Measurements from ENCODE around the gene GRIP2.

Gene GRIP2

DNA sequence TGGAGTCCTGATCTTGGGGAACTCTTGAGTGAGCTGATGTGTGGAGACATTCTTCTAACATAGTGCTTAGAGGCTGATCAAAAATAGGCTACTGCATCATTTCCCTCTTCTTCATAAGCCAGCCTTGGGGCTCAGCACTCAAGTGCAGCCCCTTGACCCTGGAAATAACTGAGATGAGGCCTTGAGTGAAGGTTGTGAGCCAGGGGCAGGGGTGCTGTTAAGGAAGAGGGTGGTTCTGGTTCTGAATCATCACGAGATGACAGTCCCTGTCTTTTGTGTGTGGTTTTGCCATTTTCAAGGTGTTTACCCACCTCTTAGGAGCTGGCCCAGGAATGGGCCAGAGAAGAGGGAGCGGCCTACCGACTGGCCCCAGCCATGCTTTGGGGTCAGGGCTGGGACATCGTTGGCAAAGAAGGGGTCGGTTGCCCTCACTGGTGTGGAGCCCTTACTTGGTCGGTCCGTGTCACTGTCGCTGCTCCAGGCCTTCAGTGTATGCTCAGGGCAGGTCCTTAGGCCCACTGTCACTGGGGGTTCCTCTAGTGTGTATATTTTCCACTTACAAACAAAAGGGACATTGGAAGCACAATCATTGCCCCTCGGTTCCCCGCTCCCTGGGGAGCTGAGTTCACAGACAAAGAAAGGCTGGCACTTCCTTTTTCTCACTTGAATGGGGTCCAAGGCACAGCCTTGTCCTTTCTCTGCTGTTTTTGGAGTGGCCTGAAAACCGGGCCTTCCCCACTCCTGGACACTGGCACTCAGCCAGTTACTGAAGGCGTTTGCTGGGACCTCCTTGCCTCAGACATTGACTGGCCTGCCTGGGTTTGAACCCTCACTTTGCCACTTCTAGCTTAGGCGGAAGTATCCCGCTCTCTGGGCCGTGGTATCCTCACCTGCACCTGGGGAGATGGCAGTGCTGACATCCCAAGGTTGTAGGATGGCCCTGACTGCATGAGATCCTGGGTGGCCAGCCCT, 91.1 kb downstream of the GRIP2 start:
- Histone ChIP-seq H3K4me3 (ENCODE audit: insufficient read depth, low read depth, low read length, poor library complexity, severe bottlenecking) (no peak overlapping the region), H3K36me3 (ENCODE audit: control insufficient read depth, insufficient read depth, low read length) (peaks cover 72% of the 10 kb centered on the region), H3K27me3 (replicated peaks; ENCODE audit: control insufficient read depth, insufficient read depth, low read length, poor library complexity, severe bottlenecking) (no peaks in the 10 kb centered on the region), H3K9me3 (ENCODE audit: control insufficient read depth, low read length) (no peaks in the 10 kb centered on the region), H3K27ac (ENCODE audit: insufficient read depth, low read length, poor library complexity, severe bottlenecking) (no peak overlapping the region), H3K4me1 (ENCODE audit: control insufficient read depth, insufficient read depth, low read length, poor library complexity, severe bottlenecking) (no peaks in the 10 kb centered on the region)
- no peak for DNase-seq

DNA sequence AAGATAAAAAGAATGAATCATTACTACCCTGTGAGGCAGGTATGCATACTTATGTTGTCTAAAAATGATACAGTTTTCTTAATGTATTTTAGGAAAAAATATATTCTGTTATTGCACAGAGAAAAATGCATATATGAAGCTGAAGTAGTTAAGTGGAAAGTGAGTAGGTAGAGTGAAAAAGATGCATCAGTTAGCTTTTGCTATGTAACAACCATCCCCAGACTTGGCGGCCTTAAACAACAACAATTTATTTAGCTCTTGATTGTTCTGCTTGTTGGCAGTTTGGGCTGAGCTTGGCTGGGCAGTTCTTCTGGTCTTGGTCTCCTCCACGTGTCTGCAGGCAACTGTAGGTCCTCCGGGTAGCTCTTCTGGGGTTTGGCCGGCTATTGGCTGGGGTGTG, 92.1 kb downstream of the GRIP2 start:
- Histone ChIP-seq H3K27me3 (replicated peaks; ENCODE audit: control insufficient read depth, insufficient read depth, low read length, poor library complexity, severe bottlenecking) (no peaks in the 10 kb centered on the region), H3K4me1 (ENCODE audit: control insufficient read depth, insufficient read depth, low read length, poor library complexity, severe bottlenecking) (no peaks in the 10 kb centered on the region), H3K27ac (ENCODE audit: insufficient read depth, low read length, poor library complexity, severe bottlenecking) (no peak overlapping the region), H3K9me3 (ENCODE audit: control insufficient read depth, low read length) (no peaks in the 10 kb centered on the region), H3K4me3 (ENCODE audit: insufficient read depth, low read depth, low read length, poor library complexity, severe bottlenecking) (no peak overlapping the region), H3K36me3 (ENCODE audit: control insufficient read depth, insufficient read depth, low read length) (peaks cover 77% of the 10 kb centered on the region)
- DNase-seq = no peak

DNA sequence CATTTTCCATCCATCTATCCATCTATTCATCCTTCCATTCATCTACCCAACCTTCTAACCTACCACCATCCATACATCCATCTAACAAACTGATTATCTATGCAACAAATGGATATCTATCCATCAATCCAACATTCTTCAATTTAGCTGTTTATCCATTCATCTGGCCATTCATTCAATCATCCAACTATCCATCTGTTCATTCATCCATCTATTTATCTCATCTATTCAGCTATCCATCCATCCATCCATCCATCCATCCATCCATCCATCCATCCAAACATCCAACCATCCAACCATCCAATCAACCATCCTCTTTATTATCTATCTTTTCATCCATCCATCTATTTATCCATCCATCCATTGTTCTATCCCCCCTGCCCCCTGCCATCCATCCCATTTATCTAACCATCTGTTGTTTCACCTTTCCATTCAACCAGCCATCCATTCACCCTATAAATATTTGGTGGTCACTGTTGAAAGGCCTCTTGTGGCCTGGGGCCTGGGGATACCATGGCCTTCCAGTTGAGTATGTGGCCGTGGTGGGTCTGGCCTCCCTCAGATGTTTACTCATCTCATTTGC, 93.1 kb downstream of the GRIP2 start:
- no peaks in the 10 kb centered on the region for H3K9me3 ChIP-seq (ENCODE audit: control insufficient read depth, low read length)
- H3K4me1 ChIP-seq (ENCODE audit: control insufficient read depth, insufficient read depth, low read length, poor library complexity, severe bottlenecking) = no peaks in the 10 kb centered on the region
- H3K4me3 ChIP-seq (ENCODE audit: insufficient read depth, low read depth, low read length, poor library complexity, severe bottlenecking) = no peak overlapping the region
- peaks cover 67% of the 10 kb centered on the region for H3K36me3 ChIP-seq (ENCODE audit: control insufficient read depth, insufficient read depth, low read length)
- no peak overlapping the region for H3K27ac ChIP-seq (ENCODE audit: insufficient read depth, low read length, poor library complexity, severe bottlenecking)
- no peaks in the 10 kb centered on the region for H3K27me3 ChIP-seq (replicated peaks; ENCODE audit: control insufficient read depth, insufficient read depth, low read length, poor library complexity, severe bottlenecking)
- DNase-seq = no peak

DNA sequence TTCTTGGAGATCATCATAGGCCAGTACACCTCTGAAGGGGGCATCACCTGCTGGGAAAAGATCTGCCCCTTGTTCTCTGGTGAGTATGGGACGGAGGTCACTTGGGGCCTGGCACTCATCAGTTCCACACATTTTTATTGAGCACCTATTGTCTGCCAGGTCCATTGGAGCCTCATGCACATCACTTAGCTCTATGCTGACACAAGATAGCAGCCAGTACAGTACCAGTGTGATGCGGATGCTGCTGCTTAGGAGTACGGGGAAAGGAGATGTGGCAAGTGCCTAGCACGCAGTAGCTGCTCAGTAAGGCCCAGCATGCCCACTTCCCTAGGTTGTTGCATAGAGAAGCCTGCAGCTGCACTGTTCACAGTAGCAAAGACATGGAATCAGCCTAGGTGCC, 94.4 kb downstream of the GRIP2 start:
- no peaks in the 10 kb centered on the region for H3K9me3 ChIP-seq (ENCODE audit: control insufficient read depth, low read length)
- no peak overlapping the region for H3K27ac ChIP-seq (ENCODE audit: insufficient read depth, low read length, poor library complexity, severe bottlenecking)
- no peaks in the 10 kb centered on the region for H3K4me1 ChIP-seq (ENCODE audit: control insufficient read depth, insufficient read depth, low read length, poor library complexity, severe bottlenecking)
- no peak for DNase-seq
- H3K27me3 ChIP-seq (replicated peaks; ENCODE audit: control insufficient read depth, insufficient read depth, low read length, poor library complexity, severe bottlenecking) = no peaks in the 10 kb centered on the region
- peaks cover 55% of the 10 kb centered on the region for H3K36me3 ChIP-seq (ENCODE audit: control insufficient read depth, insufficient read depth, low read length)
- H3K4me3 ChIP-seq (ENCODE audit: insufficient read depth, low read depth, low read length, poor library complexity, severe bottlenecking) = no peak overlapping the region

DNA sequence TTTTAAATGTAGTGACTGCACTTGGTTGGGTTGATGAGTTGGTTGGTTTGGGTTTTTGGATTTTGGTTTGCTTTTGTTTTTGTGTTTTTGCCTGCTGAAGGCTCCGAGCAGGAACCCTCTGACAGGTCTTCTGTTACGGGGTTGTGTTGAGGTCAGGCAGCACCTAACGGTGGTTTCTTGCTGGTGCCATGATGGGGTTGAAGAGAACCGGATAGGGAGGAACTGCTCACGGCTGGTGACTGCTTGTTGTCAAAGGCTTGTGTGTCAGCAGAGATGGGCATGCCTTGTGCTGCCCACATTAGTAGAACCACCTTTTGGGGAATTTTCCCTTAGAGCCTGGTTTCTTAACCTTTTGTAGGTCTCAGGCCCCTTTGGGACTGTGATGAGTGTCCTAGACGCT, 95.8 kb downstream of the GRIP2 start:
- Histone ChIP-seq H3K27me3 (replicated peaks; ENCODE audit: control insufficient read depth, insufficient read depth, low read length, poor library complexity, severe bottlenecking) (no peaks in the 10 kb centered on the region), H3K4me3 (ENCODE audit: insufficient read depth, low read depth, low read length, poor library complexity, severe bottlenecking) (no peak overlapping the region), H3K4me1 (ENCODE audit: control insufficient read depth, insufficient read depth, low read length, poor library complexity, severe bottlenecking) (no peaks in the 10 kb centered on the region), H3K27ac (ENCODE audit: insufficient read depth, low read length, poor library complexity, severe bottlenecking) (no peak overlapping the region), H3K36me3 (ENCODE audit: control insufficient read depth, insufficient read depth, low read length) (peaks cover 46% of the 10 kb centered on the region), H3K9me3 (ENCODE audit: control insufficient read depth, low read length) (no peaks in the 10 kb centered on the region)
- DNase-seq = no peak

DNA sequence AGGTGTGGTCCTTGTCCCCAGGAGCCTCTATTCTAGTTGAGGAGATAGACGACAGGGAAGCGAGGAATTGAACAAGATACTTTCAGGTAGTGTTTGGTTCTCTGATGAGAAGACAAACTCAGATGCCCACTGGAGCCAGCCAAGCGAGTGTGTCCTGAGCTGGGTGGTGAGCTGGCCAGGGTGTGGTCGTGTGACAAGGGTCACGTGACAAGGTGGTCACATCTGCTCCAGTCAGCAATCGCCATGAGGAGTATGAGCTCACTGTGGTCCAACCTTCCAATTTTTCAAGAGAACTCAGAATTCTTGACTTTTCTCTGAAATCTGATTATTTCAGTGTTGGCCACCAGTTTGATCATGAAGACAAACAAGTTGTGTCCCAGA, 98.2 kb downstream of the GRIP2 start:
- Histone ChIP-seq H3K4me1 (ENCODE audit: control insufficient read depth, insufficient read depth, low read length, poor library complexity, severe bottlenecking) (no peaks in the 10 kb centered on the region), H3K9me3 (ENCODE audit: control insufficient read depth, low read length) (no peaks in the 10 kb centered on the region), H3K27ac (ENCODE audit: insufficient read depth, low read length, poor library complexity, severe bottlenecking) (no peak overlapping the region), H3K4me3 (ENCODE audit: insufficient read depth, low read depth, low read length, poor library complexity, severe bottlenecking) (no peak overlapping the region), H3K27me3 (replicated peaks; ENCODE audit: control insufficient read depth, insufficient read depth, low read length, poor library complexity, severe bottlenecking) (no peaks in the 10 kb centered on the region), H3K36me3 (ENCODE audit: control insufficient read depth, insufficient read depth, low read length) (peaks cover 30% of the 10 kb centered on the region)
- DNase-seq = no peak

DNA sequence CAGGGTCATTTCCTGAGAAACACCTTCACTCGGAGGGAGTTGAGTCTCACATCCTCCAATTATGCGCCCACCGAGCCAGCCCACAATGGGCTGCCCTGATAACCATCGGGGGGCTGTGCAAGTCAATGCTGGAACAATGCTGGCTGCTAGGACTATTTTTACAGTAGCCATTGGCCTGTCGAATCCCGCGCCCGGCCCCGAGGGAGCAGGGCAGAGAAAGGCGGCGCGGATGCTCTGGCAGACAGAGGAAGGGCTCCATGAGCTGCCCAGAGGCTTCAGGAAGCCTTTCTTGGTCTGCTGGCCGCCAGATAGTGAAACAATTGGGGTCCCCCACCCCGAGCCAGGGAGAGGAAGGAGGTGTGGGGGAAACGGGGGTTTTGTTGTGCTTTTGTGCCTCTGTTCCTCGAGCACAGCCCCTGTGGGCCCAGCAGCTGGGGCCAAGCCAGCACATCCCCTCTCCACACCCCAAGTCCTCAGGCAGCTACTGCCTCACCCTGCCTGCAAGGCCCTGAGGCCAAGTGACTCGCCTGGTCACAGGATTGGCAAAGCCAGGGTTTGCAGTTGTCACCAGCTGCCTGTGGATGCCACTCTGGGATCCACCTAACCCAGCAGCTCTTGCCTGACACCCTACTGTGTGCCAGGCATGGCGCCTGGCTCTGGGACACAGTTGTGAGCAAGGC, 98.8 kb downstream of the GRIP2 start:
- no peak for DNase-seq
- Histone ChIP-seq H3K36me3 (ENCODE audit: control insufficient read depth, insufficient read depth, low read length) (peaks cover 25% of the 10 kb centered on the region), H3K4me3 (ENCODE audit: insufficient read depth, low read depth, low read length, poor library complexity, severe bottlenecking) (no peak overlapping the region), H3K4me1 (ENCODE audit: control insufficient read depth, insufficient read depth, low read length, poor library complexity, severe bottlenecking) (no peaks in the 10 kb centered on the region), H3K9me3 (ENCODE audit: control insufficient read depth, low read length) (no peaks in the 10 kb centered on the region), H3K27me3 (replicated peaks; ENCODE audit: control insufficient read depth, insufficient read depth, low read length, poor library complexity, severe bottlenecking) (no peaks in the 10 kb centered on the region), H3K27ac (ENCODE audit: insufficient read depth, low read length, poor library complexity, severe bottlenecking) (no peak overlapping the region)

DNA sequence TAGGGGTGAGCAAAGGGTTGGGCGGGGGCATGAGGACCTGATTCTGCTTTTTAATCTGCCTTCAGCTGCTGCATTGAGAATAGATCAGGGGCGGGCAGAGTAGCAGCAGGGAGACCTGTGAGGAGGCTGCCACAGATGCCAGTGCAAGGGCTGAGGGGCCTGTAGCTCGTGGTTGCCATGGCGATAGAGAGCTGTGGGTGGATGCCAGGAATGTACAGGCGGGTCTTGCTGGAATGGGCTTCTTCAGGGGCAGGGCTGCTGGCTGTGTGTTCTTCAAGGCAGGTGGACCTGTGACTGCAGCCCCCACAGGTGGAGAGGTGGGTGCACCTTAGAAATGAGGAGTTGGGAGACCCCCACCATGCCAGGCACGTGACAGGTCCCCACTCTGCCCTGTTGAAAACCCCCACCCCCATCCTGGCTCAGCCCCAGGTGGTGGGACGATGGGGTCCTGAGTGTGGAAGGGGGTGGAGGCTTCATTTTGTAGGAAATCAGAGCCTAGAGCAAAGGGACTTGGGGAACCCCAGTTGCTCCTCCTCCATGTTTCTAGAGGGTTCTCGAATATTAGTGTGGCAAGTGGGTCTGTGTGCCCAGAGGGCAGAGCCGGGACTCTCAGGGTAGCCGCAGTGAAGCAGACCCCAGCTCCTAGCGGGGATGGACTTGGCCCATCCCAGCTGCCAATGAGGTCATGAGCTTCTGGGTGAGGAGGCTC, 99.5 kb downstream of the GRIP2 start:
- Histone ChIP-seq H3K27ac (ENCODE audit: insufficient read depth, low read length, poor library complexity, severe bottlenecking) (no peak overlapping the region), H3K4me3 (ENCODE audit: insufficient read depth, low read depth, low read length, poor library complexity, severe bottlenecking) (no peak overlapping the region), H3K4me1 (ENCODE audit: control insufficient read depth, insufficient read depth, low read length, poor library complexity, severe bottlenecking) (no peaks in the 10 kb centered on the region), H3K9me3 (ENCODE audit: control insufficient read depth, low read length) (no peaks in the 10 kb centered on the region), H3K36me3 (ENCODE audit: control insufficient read depth, insufficient read depth, low read length) (peaks cover 18% of the 10 kb centered on the region), H3K27me3 (replicated peaks; ENCODE audit: control insufficient read depth, insufficient read depth, low read length, poor library complexity, severe bottlenecking) (no peaks in the 10 kb centered on the region)
- no peak for DNase-seq

DNA sequence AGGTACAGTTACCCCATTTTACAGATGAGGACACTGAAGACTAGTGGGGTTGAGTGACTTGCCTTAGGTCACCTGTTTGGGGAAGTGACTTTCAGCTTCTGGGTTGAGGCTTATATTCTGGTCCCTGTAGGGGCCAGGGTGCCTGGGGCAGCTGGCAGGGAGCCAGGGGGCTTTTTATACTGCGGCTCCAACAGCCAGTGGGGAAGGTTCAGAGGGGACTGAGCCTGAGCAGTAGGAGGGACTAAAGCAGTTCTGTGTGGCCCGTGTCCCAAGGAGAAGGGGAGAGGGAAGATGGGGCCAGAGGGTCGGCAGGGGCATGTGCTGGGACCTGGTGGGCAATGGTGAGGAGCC, 100.0 kb downstream of the GRIP2 start:
- Histone ChIP-seq H3K27ac (ENCODE audit: insufficient read depth, low read length, poor library complexity, severe bottlenecking) (no peak overlapping the region), H3K4me3 (ENCODE audit: insufficient read depth, low read depth, low read length, poor library complexity, severe bottlenecking) (no peak overlapping the region), H3K9me3 (ENCODE audit: control insufficient read depth, low read length) (no peaks in the 10 kb centered on the region), H3K4me1 (ENCODE audit: control insufficient read depth, insufficient read depth, low read length, poor library complexity, severe bottlenecking) (peaks cover 4% of the 10 kb centered on the region), H3K36me3 (ENCODE audit: control insufficient read depth, insufficient read depth, low read length) (peaks cover 14% of the 10 kb centered on the region), H3K27me3 (replicated peaks; ENCODE audit: control insufficient read depth, insufficient read depth, low read length, poor library complexity, severe bottlenecking) (no peaks in the 10 kb centered on the region)
- no peak for DNase-seq
